GM19043 (cell line): ENCODE measurements around the gene PJVK.
"Not testable (repeated sequence)": the region's sequence is repeated elsewhere in the genome, so short reads cannot be mapped to it uniquely, and the experiment has no call there.

Experiments used
- ATAC-seq: cut with Tn5 transposase; IDR thresholded peaks from one replicate; pipeline ENCODE4 v1.9.1; 2021; ENCODE audit warnings: low read depth; ENCODE audit not compliant: unreplicated experiment

Gene PJVK

GRCh38 chr2:178428396-178428806, 22.8 kb upstream of the PJVK start:
- no peak for ATAC-seq

DNA sequence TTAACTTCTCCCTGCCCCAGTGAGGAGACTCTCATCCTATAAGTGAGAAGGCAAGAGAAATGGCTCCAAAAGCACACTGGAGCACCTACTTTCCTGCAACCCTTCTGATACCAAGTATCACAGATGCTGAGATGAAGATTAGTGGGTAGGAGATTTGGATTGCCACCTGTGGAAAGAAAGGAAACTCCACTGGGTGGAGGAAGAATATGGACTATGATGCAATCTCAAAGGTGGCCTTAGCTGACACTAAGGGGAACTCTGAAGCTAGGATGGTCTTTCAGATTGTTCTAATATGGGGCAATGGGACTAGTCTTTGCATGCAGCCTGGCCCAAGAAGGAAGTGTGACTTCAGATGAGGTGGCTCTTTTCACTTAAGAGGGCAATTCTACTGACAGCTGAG, 21.8 kb upstream of the PJVK start:
- ATAC-seq = no peak

DNA sequence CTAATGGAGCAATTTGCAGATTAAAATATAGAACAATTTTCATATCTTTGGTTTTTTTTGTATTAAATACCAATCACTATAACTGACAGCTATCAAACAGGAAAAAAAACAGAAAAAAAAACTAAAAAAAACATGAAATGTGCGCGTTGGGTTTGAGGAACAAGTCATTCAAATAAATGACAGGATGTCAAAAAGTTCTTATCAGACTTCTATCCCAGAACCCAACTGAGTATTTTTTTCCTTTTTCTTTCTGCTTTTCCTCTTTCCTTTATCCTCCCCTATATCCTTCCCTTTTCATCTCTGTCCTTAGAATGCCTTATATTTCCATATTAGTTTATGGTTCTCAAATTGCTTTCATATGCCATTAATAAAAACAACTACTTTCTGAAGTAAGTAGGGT, 14.5 kb upstream of the PJVK start:
- ATAC-seq = no peak

DNA sequence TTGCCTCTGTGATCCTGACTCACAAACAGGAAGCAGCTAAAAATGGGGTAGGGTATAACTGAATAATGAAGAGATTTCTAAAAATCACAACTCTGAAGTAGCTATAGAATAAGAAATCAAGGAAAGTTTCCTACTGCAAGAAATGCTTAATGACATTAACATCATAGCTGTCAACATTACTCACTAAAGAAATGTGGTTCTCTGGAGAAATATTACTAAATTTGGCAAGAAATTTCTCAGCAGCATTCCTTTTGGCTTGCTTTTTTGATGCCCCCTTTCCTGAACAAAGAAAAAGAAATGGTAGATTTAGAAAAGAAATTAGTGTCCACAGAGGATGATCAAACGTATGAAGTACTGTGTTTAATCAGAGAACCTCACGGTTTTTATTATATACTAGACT, 9.8 kb upstream of the PJVK start:
- no peak for ATAC-seq

DNA sequence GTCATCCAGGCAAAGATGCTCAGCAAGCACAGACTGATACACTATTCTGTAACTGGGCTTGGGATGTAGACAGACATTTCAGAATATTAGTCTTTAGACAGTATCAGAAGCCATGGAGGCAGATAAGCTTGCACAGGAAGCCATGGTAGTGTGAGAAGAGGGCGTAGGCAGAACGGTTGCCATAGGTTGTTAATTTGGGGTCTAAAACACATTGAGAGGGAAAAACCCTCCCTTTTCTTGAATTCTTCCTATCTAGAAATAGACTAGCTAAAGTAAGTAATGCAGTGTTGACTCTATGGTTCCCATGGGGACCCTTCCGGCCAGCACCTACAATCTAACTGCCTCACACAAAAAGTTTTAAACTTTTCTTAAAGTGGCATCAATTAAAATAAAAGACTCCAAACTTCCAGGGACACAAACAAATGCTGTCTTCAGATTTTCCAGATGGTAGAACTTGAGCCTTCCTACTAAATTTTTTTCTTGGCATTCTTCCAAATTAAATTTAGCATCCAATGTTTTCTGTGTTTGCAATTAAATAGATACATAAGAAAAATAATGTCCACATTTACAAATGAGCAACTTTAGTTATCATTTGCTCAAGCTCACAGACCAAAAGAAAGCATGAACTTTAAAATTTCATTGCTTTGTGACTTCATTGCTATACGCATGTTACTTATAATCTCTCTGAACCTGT, 2.1 kb upstream of the PJVK start:
- ATAC-seq = no peak

- no peak for ATAC-seq
Observed at GRCh38 chr2:178449700-178450523, 1.3 kb upstream of the PJVK start.

- ATAC-seq = peak; percentile 39
Observed at GRCh38 chr2:178450524-178450773, 729 bp upstream of the PJVK start.

DNA sequence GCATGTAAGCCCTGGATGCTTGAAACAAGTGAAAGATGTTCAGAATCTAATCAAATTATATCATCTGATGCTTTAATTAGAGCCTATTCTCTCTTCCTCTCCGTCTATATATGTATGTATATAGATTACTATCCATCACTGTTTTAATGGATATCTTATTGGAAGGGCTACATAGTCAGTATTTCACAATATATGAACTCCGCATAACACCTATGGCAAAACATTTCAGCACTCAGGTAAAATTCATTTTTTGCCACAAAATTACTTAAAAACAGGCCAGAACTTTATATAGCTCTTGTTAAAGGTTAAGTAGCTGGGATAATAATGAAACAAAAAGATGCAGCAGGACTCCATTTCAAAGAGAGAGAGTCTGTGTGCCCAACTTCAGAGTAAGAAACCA, 1.2 kb downstream of the PJVK start:
- no peak for ATAC-seq

GRCh38 chr2:178452870-178453269, 1.7 kb downstream of the PJVK start:
- ATAC-seq = no peak

DNA sequence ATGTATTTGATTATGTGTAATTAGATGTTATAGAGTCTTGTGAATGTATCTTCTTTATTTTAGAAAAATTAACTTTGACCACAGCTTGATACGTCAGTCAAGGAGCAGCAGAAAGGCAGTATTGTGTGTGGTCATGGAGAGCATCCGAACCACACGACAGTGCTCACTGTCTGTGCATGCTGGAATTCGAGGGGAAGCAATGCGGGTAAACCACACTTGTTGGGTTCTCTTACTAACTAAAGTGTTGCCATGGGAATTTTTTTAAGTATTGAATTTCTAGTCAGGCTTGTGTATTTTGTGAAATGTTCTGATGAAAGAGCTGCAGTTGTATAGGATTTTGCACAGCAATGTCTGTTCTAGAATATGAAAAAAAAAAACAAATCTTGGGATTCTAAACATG, 4.8 kb downstream of the PJVK start:
- no peak for ATAC-seq

DNA sequence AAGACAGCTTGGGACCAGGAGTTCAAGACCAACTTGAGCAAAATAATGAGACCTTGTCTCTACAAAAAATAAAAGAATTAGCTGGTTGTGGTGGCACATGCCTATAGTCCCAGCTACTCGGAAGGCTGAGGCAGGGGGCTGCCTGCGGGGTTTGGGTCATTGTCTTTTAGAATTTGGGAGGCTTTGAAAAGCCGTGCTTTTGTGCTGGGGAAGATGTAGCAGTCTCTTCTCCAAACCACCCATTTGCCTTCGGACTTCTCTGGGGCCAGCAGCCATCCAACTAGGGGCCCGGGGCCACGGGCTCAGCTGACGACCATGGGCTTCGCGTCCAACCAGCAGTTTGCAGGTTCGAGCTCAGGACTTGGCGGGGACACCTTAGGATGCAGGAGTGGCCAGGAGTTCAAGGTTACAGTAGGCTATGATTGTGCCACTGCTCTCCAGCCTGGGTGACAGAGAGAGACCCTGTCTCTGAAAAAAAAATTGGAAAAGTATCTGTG, 6.3 kb downstream of the PJVK start:
- ATAC-seq = no peak

GRCh38 chr2:178469219-178469849, 18.2 kb downstream of the PJVK start:
- no peak for ATAC-seq

DNA sequence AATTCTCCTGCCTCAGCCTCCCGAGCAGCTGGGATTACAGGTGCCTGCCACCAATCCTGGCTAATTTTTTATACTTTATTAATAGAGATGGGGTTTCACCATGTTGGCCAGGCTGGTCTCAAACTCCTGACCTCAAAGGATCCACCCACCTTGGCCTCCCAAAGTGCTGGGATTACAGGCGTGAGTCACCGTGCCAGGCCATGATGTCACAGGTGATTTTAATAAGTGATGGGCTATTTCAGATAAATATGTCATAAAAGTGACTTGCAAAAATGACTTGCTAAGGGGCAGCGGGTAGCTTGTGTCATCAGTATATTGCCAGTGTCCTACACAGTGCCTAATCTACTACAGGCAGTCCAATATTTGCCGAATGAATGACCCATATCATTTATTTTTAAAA, 20.1 kb downstream of the PJVK start:
- not testable (repeated sequence) for ATAC-seq

- ATAC-seq = no peak
Observed at GRCh38 chr2:178473373-178473772, 22.2 kb downstream of the PJVK start.

DNA sequence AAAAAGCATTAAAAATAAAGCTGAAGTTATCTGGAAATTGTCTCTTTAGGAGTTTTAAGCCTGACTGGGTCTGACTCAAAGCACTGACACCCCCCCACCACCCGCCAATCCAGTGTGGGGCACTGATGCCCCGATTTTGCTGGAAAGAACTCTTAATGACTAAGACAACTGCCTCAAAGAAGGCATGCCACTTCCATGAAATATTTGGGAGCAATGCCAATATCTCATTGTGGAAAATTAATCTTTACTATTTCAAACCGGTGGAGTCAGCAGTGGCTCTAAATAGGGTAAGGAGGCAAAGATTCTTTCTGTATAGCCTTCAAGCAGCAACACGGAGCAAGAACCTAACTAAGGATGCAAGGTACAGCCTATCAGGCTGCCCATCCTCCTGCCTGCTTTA, 22.8 kb downstream of the PJVK start:
- ATAC-seq = no peak

- ATAC-seq = no peak
Observed at GRCh38 chr2:178474560-178474959, 23.4 kb downstream of the PJVK start.

GRCh38 chr2:178476477-178476876, 25.3 kb downstream of the PJVK start:
- ATAC-seq = no peak

- no peak for ATAC-seq
Observed at GRCh38 chr2:178477443-178478129, 26.4 kb downstream of the PJVK start.

- ATAC-seq = no peak
Observed at GRCh38 chr2:178478130-178478438, 26.9 kb downstream of the PJVK start.

- ATAC-seq = peak; percentile 37
Observed at GRCh38 chr2:178478439-178479274, 27.5 kb downstream of the PJVK start, which contains the start of gene FKBP7. Gene FKBP7, minus strand, starts transcription at chr2:178478600. Its CDS starts 101 bp downstream, at chr2:178478499.
